ENCODE data around the gene SHCBP1. TPM values are rescaled to one million over a fixed set of nuclear protein-coding genes. Genes with fewer than 3 reads are reported as not detected.

SHCBP1 gene
- polyA plus RNA-seq, 1 experiment = 12.3 TPM

DNA sequence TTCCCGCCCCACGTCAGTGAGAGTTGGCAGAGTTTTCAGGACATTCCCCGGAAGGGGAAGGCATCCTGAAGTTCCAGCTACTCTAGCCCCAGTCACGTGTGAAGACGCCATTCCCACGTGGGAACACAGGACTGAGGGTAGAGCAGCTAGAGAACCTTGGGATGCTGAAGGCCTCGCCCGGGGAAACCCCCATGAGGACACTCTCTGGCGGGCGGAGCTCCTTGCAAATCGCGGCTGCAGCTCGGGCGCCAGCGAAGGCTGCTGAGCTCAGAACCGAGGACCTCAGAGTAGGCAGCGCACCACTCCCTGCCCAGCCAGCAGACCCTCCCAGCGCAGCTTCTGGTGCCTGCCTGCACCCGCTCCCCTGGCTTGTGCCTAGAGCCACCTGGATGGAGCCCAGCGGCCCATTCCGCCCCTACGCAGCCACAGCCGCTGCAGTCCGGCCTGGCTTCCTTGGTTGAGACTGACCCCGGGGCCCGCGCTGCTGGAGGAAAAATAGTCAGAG, 51.9 kb downstream of the SHCBP1 start:
- TF ChIP-seq, protein P1, sequence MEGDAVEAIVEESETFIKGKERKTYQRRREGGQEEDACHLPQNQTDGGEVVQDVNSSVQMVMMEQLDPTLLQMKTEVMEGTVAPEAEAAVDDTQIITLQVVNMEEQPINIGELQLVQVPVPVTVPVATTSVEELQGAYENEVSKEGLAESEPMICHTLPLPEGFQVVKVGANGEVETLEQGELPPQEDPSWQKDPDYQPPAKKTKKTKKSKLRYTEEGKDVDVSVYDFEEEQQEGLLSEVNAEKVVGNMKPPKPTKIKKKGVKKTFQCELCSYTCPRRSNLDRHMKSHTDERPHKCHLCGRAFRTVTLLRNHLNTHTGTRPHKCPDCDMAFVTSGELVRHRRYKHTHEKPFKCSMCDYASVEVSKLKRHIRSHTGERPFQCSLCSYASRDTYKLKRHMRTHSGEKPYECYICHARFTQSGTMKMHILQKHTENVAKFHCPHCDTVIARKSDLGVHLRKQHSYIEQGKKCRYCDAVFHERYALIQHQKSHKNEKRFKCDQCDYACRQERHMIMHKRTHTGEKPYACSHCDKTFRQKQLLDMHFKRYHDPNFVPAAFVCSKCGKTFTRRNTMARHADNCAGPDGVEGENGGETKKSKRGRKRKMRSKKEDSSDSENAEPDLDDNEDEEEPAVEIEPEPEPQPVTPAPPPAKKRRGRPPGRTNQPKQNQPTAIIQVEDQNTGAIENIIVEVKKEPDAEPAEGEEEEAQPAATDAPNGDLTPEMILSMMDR (IDR thresholded peaks at IDR 0.05; ENCODE audit: low read depth, low read length) = no peak
- no peak overlapping the region for H3K4me3 ChIP-seq (ENCODE audit: low read depth, low read length)
- POLR2A ChIA-PET = no interaction called here
- peaks cover 5% of the 10 kb centered on the region for H3K27me3 ChIP-seq (ENCODE audit: control insufficient read depth, insufficient read depth, low read length)
- H3K9me3 ChIP-seq (ENCODE audit: control insufficient read depth, insufficient read depth, low read length) = peaks cover 19% of the 10 kb centered on the region; the same call in 1 of the 2 replicates
- no peak overlapping the region for H3K27ac ChIP-seq (ENCODE audit: low read depth, low read length)
- CTCF ChIA-PET = interaction anchor here (0.9 to 1.1 kb wide), 2 partner anchors 12 to 15 kb away, joined by 3 read pairs; no protein-coding TSS in a partner anchor
- no peak for DNase-seq (ENCODE audit: low read depth, low spot score)

DNA sequence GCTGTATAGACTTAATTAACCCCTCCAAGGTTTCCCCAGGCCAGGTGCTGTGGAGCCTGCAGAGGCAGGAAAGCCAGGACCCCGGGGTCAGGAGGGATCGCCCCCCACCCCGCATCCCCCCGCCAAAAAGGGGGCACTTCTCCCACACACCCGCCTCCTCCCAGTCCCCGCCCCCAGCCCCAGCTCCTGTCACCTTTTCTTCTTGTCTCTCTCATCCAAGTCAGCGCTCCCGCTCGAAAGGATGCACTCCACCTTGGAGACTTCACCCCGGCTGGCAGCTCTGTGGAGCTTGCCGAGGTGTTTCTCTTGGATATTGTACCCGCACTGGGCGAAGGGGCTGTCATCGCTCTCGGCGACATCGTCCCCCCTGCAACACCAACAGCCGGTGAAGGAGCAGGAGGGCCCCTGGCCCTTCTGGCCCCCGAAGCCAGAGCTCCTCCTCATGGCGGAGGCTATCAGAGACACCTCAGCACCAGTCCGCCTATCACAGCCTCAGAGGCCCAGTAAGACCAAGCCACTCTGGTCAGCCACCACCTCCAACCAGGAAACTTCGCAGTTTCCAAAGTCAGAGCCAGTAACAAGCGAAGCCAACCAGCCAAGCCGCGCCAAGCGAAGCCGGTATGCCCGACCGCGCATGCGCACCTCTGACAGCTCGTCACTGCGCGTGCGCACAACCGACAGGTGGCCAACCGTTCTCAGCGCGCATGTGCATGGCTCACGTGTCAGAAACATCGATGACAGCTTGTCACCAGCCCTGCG, 52.5 kb downstream of the SHCBP1 start:
- no peak overlapping the region for H3K4me3 ChIP-seq (ENCODE audit: low read depth, low read length)
- H3K27ac ChIP-seq (ENCODE audit: low read depth, low read length) = no peak overlapping the region
- DNase-seq (ENCODE audit: low read depth, low spot score) = no peak
- TF ChIP-seq, protein P1 (IDR thresholded peaks at IDR 0.05; ENCODE audit: low read depth, low read length) = no peak
- H3K27me3 ChIP-seq (ENCODE audit: control insufficient read depth, insufficient read depth, low read length) = peaks cover 5% of the 10 kb centered on the region
- CTCF ChIA-PET = no interaction called here
- H3K9me3 ChIP-seq (ENCODE audit: control insufficient read depth, insufficient read depth, low read length) = peaks cover 17% of the 10 kb centered on the region; the same call in 1 of the 2 replicates
- POLR2A ChIA-PET = no interaction called here

DNA sequence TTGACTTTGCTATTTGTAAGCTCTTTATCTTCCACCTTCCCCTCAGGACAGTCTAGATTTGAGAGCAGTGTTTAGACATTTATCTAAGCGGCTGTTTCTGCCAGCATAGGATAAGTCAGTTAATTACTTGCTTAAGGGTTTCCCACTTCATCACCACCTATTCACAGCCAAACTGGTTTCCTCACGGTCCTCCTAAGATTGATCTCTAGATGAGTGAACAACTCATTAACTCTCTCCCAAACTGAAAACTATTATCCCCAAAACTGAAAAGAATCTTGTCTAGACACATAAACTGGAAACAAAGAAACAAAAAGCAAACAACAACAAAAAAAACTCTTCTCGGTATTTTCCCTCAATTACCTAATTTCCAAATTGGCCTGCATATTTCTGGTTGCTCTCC, 58.2 kb downstream of the SHCBP1 start:
- TF ChIP-seq, protein P1 (IDR thresholded peaks at IDR 0.05; ENCODE audit: low read depth, low read length) = no peak
- Histone ChIP-seq H3K9me3 (ENCODE audit: control insufficient read depth, insufficient read depth, low read length) (no peaks in the 10 kb centered on the region), H3K27ac (ENCODE audit: low read depth, low read length) (no peak overlapping the region), H3K27me3 (ENCODE audit: control insufficient read depth, insufficient read depth, low read length) (peaks cover 5% of the 10 kb centered on the region), H3K4me3 (ENCODE audit: low read depth, low read length) (no peak overlapping the region)
- DNase-seq (ENCODE audit: low read depth, low spot score) = no peak
- ChIA-PET POLR2A (no interaction called here), CTCF (interaction anchor here (0.5 to 2.3 kb wide), 4 partner anchors 8 to 80 kb away, joined by 4 to 8 read pairs (median 4); no protein-coding TSS in a partner anchor)

DNA sequence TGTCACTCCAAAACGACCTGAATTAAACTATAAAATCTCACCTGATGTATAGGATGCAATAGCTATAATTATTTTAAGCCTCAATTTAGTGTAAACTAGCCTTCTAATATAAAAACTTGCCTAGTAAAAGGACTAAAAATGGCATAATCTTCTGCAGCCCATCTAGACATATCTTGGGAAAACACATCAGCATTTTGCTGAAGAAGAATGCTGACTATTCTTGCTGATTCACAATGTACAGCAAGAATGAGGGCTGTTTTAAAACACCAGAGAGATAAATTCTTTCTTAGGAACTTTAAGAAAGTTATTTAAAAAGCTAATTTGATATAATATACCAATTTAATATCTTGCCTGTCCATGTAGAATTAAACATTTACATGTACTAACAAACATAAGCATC, 63.2 kb downstream of the SHCBP1 start:
- Histone ChIP-seq H3K27ac (ENCODE audit: low read depth, low read length) (no peak overlapping the region), H3K4me3 (ENCODE audit: low read depth, low read length) (no peak overlapping the region), H3K9me3 (ENCODE audit: control insufficient read depth, insufficient read depth, low read length) (no peaks in the 10 kb centered on the region), H3K27me3 (ENCODE audit: control insufficient read depth, insufficient read depth, low read length) (no peaks in the 10 kb centered on the region)
- TF ChIP-seq, protein P1 (IDR thresholded peaks at IDR 0.05; ENCODE audit: low read depth, low read length) = no peak
- ChIA-PET POLR2A (no interaction called here), CTCF (interaction anchor here (1.4 to 8.5 kb wide), 2 partner anchors 12 to 48 kb away, joined by 3 to 304 read pairs; no protein-coding TSS in a partner anchor)
- no peak for DNase-seq (ENCODE audit: low read depth, low spot score)

DNA sequence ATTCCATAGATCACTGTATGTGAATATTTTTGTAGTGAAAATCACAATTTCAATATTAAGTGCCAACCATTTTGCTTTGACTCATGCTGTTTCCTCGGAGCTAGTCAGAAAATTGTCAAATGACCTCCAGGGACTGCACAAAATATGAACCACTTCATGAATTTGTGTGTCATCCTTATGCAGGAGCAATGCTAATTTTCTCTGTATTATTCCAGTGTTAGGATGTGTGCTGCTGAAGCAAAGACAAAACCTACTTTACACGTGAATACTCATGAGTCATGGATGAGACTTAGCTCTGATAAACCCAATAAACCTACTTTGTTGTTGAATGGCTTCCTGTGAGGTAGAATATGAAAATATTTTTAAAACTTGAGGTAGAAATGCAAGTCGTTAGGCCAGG, 65.2 kb downstream of the SHCBP1 start:
- no peaks in the 10 kb centered on the region for H3K9me3 ChIP-seq (ENCODE audit: control insufficient read depth, insufficient read depth, low read length)
- POLR2A ChIA-PET = interaction anchor here (0.7 kb wide), 1 partner anchor 10 kb away, joined by 6 read pairs; no protein-coding TSS in a partner anchor
- no peak overlapping the region for H3K27ac ChIP-seq (ENCODE audit: low read depth, low read length)
- TF ChIP-seq, protein P1 (IDR thresholded peaks at IDR 0.05; ENCODE audit: low read depth, low read length) = no peak
- CTCF ChIA-PET = interaction anchor here (0.8 to 8.5 kb wide), 6 partner anchors 10 to 74 kb away, joined by 4 to 304 read pairs (median 7); no protein-coding TSS in a partner anchor
- no peak overlapping the region for H3K4me3 ChIP-seq (ENCODE audit: low read depth, low read length)
- no peak for DNase-seq (ENCODE audit: low read depth, low spot score)
- no peaks in the 10 kb centered on the region for H3K27me3 ChIP-seq (ENCODE audit: control insufficient read depth, insufficient read depth, low read length)

All from AG04450 (cell line).